NCI-H510A treated with DMSO at 0.1 percent for 48 hours (cell line): ENCODE data around the gene PITPNC1.
"Not testable (repeated sequence)": the region's sequence is repeated elsewhere in the genome, so short reads cannot be mapped to it uniquely, and the experiment has no call there.

Experiments
- DNase-seq: peaks from one replicate; lab custom pipeline; 2025; lab: John Stamatoyannopoulos, UW

Gene PITPNC1

GRCh38 chr17:67461876-67462275 is 84.8 kb downstream of the PITPNC1 start:
- no peak for DNase-seq

GRCh38 chr17:67466251-67466796 is 89.2 kb downstream of the PITPNC1 start:
- DNase-seq = no peak

GRCh38 chr17:67467500-67468455 is 90.7 kb downstream of the PITPNC1 start:
- DNase-seq = no peak

GRCh38 chr17:67469208-67469980 is 92.3 kb downstream of the PITPNC1 start:
- no peak for DNase-seq

DNA sequence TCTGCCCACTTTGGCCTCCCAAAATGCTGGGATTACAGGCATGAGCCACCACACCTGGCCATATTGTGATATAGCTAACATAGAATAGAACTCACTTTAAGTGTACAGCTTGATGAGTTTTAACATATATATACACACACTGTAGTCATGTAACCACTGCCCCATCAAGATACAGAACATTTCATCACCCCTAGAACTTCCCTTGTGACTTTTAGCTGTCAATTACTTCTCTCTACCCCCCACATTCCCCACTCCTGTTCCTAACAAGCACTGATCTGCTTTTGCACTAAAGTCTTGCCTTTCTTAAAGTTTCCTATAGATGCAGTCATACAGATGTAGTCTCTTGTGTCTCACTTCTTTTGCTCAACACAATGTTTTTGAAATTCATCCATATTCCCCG is 93.1 kb downstream of the PITPNC1 start:
- no peak for DNase-seq

- DNase-seq = no peak
Observed at GRCh38 chr17:67471118-67471517, 94.0 kb downstream of the PITPNC1 start.

GRCh38 chr17:67472606-67473005 is 95.5 kb downstream of the PITPNC1 start:
- not testable (repeated sequence) for DNase-seq

- DNase-seq = no peak
Observed at GRCh38 chr17:67474081-67474661, 97.1 kb downstream of the PITPNC1 start.

DNA sequence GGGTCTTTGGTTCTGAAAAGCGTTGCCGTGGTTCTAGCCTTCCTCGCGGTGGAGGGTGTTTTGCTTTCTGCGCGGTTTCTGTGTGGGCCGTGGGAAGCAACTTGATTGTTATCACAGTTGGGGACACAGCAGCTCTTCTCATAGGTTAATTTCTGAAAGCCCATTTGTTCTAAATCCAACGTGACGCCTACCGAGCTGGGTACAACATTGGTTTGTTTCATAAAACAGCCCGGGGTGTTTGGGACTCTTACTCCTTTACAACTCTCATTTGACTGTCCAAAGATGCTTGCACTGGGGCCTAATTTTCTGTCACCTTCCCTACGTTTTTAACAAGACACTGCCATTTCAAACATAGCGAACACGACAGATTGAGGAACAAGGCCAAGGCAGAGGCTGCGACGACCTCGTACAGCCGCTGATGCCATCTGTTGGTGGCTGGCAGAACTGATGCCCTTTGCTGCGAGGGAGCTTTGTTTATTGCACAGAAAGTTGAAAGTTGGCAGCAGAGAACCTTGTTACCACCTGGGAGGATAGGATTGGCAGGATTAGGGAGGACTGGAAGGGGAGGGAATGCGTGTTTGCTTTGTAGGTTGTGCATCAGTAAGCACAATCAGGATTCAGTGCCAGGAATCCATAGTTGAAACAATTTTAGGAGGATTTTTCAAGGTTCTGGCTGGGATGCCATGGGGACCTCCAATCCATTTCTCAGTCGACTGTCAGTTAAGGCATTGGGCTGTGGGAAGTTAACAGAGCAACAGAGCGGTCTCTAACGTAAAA is 98.3 kb downstream of the PITPNC1 start:
- peak; percentile 71 for DNase-seq

GRCh38 chr17:67476787-67477335 is 99.8 kb downstream of the PITPNC1 start:
- DNase-seq = no peak

DNA sequence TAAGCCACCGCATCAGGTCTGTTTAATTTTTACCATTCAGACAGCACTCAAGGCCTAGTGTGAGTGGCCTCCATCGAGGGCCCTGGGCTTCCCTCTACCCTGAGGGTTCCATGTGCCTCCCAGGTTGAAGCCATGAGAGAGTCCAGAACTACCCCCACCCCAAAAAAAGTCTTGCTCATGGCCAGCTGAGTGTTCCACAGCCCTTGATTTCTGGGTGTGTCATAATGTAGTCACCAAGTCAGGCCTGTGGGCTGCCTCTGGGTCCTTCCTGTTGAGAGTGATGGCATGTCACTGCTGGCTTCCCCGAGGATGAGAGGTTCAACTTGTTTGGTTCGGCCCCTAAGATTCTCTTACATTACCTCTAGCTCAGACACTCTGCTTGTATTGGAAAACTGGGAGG is 100.6 kb downstream of the PITPNC1 start:
- DNase-seq = no peak

GRCh38 chr17:67478401-67479041 is 101.4 kb downstream of the PITPNC1 start:
- no peak for DNase-seq

- DNase-seq = no peak
Observed at GRCh38 chr17:67479148-67479547, 102.1 kb downstream of the PITPNC1 start.

- DNase-seq = not testable (repeated sequence)
Observed at GRCh38 chr17:67480959-67481358, 103.9 kb downstream of the PITPNC1 start.

GRCh38 chr17:67481808-67482207 is 104.7 kb downstream of the PITPNC1 start:
- no peak for DNase-seq

DNA sequence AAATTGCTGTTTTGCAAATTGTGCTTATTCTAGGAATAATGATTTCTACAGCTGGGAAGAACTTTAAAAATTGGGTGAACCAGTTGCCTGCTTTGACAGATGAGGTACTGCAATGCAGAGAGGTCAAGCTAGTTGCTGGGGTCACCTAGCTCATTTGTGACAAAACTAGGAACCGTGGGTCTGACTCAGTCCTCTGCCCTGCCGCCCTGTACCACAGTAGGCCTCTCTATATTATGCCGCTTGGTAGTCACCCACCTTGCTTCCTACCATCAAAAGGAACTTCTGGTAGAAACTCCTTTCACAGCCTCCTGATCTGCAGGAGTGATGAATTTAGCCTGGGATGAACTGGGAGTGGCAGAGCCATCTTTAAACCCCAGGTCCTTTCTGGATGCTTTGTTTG is 105.7 kb downstream of the PITPNC1 start:
- DNase-seq = no peak

- DNase-seq = no peak
Observed at GRCh38 chr17:67484261-67484660, 107.2 kb downstream of the PITPNC1 start.

DNA sequence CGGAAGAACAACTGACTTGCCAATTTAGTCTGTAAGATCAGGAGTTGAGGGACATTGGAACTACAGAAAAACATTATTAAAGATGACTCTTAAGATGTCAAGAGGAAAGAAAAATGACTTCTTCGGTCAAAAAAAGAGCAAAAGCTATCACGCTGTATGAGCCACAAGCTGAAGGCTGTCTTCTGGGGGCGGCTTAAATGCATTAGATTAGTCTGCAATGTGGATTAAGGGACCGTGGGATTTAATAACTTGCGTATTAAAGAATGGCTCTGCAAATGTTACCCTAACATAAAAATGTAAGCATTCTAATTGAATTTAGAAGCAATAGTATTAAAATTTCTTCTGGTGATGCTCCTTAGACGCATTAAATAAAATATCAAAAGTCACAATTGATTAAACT is 108.6 kb downstream of the PITPNC1 start:
- DNase-seq = no peak

GRCh38 chr17:67487506-67487905 is 110.4 kb downstream of the PITPNC1 start:
- DNase-seq = no peak

- no peak for DNase-seq
Observed at GRCh38 chr17:67488161-67488560, 111.1 kb downstream of the PITPNC1 start.

GRCh38 chr17:67488768-67489167 is 111.7 kb downstream of the PITPNC1 start:
- no peak for DNase-seq
